NB4 (cell line): Measurements from ENCODE around the gene BPGM.

Source experiments
- DNase-seq: peaks from one replicate; pipeline ENCODE4 v3.0.0; 2010; ENCODE audit warnings: low read depth
- H3K4me3 ChIP-seq: one replicate; pipeline ENCODE4 v1.5.1; 2011; ENCODE audit warnings: mild to moderate bottlenecking, low read depth, low read length, moderate library complexity
- MYC ChIP-seq: IDR thresholded peaks from 2 replicates; pipeline ENCODE4 v1.6.1; 2011; ENCODE audit warnings: low read depth, low read length
- POLR2A ChIP-seq: IDR thresholded peaks from 2 replicates; pipeline ENCODE4 v1.6.1; 2011; ENCODE audit warnings: mild to moderate bottlenecking; ENCODE audit not compliant: insufficient read length; ENCODE audit errors: extremely low read depth
- TF ChIP-seq, protein P1 (sequence below): IDR thresholded peaks from 2 replicates; pipeline ENCODE4 v1.6.1; 2011; ENCODE audit warnings: low read depth, low read length
- TF ChIP-seq, protein P2 (sequence below): IDR thresholded peaks from one replicate; pipeline ENCODE4 v1.5.1; 2012; ENCODE audit warnings: low read depth, low read length

The BPGM gene

DNA sequence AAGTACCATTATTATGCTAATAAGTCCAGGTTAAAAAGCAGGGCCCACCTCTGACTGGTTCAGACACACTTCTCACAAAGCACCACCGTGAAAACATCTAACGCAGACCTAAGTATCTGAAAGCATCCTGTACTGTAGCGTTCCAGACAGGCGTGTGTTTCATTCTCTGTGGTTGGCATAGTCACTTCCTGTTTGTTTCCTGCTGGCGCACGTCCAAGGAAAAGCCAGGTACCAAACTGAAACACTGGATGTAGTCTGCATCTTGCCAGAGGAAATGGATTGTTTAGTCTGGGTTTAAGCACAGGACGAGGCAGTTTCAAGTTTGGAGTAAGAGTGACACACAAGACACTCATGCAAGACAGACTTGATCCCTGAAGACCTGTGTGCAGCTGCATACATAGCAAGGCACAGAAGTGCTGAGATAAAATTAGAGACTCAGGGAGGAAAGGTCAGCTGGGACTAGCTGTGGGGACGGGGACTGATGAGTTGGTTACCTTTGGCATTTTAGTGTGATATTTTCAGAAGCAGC lies 23.3 kb downstream of the BPGM start:
- no peak for TF ChIP-seq MYC
- TF ChIP-seq, protein P1, sequence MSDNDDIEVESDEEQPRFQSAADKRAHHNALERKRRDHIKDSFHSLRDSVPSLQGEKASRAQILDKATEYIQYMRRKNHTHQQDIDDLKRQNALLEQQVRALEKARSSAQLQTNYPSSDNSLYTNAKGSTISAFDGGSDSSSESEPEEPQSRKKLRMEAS = no peak
- TF ChIP-seq, protein P2, sequence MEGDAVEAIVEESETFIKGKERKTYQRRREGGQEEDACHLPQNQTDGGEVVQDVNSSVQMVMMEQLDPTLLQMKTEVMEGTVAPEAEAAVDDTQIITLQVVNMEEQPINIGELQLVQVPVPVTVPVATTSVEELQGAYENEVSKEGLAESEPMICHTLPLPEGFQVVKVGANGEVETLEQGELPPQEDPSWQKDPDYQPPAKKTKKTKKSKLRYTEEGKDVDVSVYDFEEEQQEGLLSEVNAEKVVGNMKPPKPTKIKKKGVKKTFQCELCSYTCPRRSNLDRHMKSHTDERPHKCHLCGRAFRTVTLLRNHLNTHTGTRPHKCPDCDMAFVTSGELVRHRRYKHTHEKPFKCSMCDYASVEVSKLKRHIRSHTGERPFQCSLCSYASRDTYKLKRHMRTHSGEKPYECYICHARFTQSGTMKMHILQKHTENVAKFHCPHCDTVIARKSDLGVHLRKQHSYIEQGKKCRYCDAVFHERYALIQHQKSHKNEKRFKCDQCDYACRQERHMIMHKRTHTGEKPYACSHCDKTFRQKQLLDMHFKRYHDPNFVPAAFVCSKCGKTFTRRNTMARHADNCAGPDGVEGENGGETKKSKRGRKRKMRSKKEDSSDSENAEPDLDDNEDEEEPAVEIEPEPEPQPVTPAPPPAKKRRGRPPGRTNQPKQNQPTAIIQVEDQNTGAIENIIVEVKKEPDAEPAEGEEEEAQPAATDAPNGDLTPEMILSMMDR = no peak
- no peak for TF ChIP-seq POLR2A
- no peak overlapping the region for H3K4me3 ChIP-seq
- DNase-seq = peak; percentile 58

DNA sequence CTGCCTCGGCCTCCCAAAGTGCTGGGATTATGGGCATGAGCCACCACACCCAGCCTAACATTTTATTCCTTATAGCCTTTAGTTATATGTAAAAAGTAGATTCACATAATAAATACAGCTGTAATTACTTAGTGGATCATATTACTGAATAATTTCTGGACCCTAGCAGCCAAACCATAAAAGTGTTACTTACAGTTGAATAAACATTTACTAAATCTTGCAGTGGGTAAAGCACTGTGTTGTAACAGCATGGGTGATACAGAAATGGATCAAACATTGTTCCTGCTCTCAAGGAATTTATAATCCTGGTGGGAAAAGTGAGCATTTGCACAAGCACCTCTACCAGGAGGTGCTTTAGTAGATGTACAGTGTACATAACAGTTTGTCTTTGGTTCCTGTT lies 25.0 kb downstream of the BPGM start:
- no peak overlapping the region for H3K4me3 ChIP-seq
- DNase-seq = no peak
- TF ChIP-seq, protein P1 = no peak
- TF ChIP-seq, protein P2 = no peak
- no peak for TF ChIP-seq MYC

DNA sequence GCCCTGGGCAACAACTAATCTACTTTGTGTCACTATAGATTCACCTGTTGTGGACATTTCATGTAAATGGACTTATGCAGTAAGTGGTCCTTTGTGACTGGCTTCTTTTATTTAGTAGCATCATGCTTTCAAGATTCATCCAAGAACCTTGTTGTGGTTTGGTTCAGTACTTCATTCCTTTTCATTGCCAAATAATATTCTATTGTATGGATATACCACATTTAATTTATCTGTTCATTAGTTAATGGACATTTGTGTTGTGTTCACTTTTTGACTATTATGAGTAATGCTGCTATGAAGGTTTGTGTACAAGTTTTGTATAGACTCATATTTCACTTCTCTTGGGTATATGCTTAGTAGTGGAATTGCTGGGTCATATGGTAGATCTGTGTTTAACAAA lies 27.8 kb downstream of the BPGM start:
- TF ChIP-seq, protein P1 = no peak
- TF ChIP-seq MYC (no peak), POLR2A (no peak)
- TF ChIP-seq, protein P2 = no peak
- DNase-seq = no peak
- no peak overlapping the region for H3K4me3 ChIP-seq

DNA sequence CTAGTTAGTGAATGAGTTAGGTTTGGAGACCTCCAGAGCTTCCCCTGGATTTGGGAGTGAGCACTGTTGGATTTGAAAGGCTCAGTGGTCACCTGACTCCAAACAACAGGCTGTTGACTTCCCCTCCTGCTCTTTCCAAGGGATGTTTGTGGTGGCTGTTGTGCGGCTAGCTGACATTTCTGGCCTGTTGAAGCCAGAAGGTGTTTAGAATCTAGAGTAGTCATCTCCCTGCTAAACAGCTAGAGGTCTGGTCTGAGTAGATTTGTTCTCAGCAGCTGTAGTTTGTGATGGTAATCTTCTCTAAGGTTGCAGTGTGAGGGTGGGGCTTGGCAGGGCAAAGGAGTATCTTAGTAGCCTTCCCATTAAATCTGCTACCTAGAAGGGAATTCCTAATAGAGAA lies 30.1 kb downstream of the BPGM start:
- TF ChIP-seq MYC (no peak), POLR2A (no peak)
- TF ChIP-seq, protein P1 = no peak
- no peak overlapping the region for H3K4me3 ChIP-seq
- no peak for DNase-seq

DNA sequence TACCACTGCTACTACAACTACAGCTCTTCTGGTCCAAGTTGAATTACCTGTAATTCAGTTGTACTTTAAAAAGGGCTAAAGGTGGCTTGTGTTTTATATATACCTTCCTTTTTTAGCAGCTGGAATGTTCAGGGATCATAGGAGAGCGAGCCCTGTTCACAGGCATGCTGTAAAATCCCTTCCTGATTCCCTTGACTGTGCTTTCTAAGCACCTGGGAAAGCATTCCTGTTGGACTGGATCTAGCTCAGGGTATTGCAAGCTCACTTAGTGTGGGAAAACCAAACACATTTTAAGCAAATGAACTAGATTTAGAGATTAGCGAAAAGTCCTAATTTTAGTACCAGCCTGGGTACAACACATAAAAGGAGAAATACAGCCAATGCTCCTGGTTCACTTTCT lies 31.5 kb downstream of the BPGM start:
- TF ChIP-seq MYC = no peak
- TF ChIP-seq, protein P1 = no peak
- no peak for TF ChIP-seq POLR2A
- TF ChIP-seq, protein P2 = no peak

DNA sequence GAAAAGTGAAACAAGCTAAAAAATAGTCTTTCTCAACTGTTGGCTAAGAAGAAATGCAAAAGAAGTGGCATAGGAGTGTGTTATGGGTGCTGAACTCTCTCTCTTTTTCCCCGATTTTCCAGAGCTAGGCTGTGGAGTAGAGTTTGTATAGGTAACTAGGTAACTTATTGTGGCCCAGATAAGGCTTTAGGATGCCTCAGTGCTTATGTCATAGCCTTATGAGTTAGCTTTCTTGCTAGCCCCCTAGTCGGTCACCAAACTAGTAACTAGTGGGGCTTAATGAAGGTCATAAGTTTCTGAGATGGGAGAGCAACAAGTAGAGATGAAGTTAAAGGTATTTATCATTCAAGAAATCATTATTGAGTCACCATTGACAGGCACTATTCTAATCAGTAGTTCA lies 32.4 kb downstream of the BPGM start:
- no peak for TF ChIP-seq MYC
- TF ChIP-seq POLR2A = no peak
- TF ChIP-seq, protein P1 = no peak
- TF ChIP-seq, protein P2 = no peak
- DNase-seq = no peak

More for the DNA sequence above, 31.5 kb downstream of the BPGM start:
- DNase-seq = no peak
- no peak overlapping the region for H3K4me3 ChIP-seq

More for the DNA sequence above, 32.4 kb downstream of the BPGM start:
- no peak overlapping the region for H3K4me3 ChIP-seq
